ENCODE data around the gene SNTG2.
"Not testable (repeated sequence)": the region's sequence is repeated elsewhere in the genome, so short reads cannot be mapped to it uniquely, and the experiment has no call there.

Gene SNTG2

GRCh38 chr2:1394709-1395408, 444.2 kb downstream of the SNTG2 start:
- no peak for DNase-seq

GRCh38 chr2:1397350-1397749, 446.7 kb downstream of the SNTG2 start:
- DNase-seq, result no peak

DNA sequence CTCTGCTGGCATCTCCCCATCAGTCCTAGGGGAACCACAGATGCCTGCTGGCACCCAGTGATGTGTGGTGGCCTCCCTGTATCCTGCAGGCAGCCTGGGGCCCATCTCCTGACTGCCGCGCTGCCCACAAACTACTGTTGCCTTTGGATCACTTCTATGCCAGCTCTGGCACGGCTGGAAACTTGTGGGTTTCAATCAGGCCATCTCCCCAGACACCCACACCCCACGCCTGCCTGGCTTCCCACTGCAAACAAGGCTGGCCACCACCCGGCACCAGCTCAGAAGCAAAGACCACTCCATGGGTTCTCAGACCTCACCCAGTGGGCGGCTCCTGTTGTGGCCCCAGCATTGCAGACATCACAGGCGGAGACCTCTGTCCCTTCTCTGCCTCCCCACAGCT, 447.5 kb downstream of the SNTG2 start:
- DNase-seq, result no peak

DNA sequence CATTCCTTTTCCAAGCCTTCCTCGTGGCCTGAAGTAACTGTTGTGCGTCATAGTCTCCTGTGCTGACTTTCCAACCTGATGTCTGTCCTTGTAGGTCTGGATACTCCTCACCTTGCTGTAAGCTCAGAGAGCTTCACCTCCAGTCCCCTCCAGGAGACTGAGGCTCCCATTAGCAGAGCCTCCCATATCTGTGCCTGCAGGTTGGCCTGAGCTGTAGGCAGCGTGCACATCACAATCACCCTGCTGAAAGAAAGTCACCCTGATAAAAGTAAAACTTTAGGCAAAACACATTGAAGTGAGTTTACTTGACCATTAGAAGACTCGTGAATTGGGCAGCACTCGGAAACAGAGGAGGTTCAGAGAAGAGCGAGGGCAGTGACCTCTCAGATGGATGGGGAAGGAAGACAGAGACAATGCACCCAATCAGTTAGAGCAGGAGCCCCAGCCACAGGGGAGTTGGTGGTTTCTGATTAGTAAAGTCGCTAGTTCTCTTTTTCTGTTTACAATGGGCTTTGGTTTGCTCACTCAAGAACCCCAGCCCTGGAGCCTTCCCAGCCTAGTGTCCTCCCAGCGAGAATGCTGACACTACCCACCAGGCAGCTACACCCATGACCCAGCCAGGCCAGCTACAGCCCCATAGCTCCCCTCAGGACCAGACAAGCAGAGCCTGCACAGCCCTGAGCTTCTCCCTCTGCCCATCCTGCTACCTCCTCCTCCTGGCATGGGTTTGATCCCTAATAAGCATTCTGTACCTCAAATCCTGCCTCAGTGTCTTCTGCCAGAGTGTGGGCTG, 450.5 kb downstream of the SNTG2 start:
- no peak for DNase-seq

DNA sequence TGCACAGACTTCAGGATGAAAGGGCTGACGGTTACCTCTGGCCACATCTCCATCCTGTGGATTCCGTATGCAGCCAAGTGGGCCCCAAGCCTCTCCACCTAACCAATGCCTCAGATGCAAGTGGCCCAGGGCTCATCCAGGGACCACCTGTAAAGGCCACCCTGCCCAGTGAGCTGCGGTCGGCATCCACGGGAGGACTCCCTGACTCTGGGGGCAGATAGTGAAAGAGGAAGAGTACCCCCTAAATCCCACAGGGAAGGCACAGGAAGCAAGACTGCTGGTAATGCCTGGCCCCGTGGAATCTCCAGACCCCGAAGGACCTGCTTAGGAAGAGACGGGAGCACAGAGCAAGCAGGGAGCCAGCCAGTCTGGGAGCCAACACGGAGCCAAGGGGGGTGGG, 451.4 kb downstream of the SNTG2 start:
- no peak for DNase-seq

DNA sequence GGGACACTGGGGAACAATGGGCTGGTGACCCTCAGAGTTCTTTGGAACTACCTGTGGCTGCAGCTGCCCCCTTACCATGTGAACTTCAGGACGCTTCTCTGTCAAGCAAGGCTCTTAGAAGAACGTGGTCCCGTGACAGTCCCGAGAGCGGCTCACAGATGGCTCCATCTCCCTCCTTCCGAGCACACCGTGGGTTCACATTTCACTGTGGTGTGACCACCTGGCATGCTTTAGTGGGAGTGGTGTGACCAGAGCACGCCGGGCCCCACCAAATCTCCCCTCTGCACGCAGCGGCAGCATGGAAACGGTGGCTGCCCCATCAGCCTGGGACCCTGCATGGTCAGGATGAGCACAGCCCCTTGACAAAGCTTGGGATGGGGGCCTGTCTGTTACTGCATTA, 452.9 kb downstream of the SNTG2 start:
- DNase-seq, result no peak

DNA sequence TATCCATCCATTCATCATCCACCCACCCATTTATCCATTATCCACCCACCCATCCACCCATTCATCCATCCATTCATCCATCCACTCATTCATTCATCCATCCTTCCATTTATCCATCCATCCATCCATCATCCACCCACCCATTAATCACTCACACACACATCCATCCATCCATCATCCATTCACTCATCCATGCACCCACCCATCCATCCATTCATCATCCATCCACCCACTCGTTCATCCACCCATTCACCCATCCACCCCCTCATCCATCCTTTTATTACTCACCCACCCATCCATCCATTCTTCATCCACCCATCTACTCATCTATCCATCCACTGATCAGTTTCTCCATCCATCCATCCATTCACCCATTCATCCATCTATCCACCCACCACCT, 454.5 kb downstream of the SNTG2 start:
- DNase-seq, result no peak

DNA sequence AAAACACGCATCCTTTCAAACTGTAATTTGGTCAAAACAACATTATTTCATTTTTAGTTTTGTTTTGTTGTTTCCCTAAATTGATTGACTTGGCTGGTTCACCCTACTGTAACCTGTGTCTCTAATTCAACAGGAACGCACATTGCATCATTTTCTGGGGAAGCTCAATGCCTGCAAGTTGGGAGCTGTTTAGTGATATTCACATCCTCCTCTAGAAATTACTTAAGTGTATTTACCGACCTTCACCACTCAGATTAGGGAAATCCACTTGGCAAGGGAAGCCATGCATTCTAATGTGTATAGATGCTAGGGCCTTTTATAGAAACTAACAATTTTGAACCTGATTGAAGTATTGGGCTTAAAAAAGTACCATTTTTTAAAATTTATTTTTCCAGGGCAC, 455.3 kb downstream of the SNTG2 start:
- no peak for DNase-seq

- DNase-seq, result no peak
Observed at GRCh38 chr2:1406434-1406833, 455.8 kb downstream of the SNTG2 start.

- no peak for DNase-seq
Observed at GRCh38 chr2:1407950-1408675, 457.5 kb downstream of the SNTG2 start.

GRCh38 chr2:1413156-1413710, 462.6 kb downstream of the SNTG2 start, which contains the start of gene TPO:
Gene TPO (plus strand): TSS chr2:1413463. CDS start chr2:1414409, 946 bp downstream.
- DNase-seq, result no peak

DNA sequence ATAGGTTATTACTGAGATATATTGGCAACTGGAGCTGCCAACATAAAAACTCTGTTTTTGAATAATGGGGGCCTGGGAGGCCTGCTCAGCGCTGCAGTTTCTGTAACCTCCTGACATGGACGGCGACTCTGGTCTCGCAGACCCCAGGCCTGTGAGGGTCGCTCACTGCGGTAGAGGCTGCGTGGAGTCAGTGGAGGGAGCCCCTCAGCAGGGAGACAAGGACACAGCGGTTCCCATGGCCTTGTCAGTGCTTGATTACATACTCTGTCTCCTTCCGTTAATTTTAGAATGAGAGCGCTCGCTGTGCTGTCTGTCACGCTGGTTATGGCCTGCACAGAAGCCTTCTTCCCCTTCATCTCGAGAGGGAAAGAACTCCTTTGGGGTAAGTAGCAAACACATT, 463.5 kb downstream of the SNTG2 start:
- no peak for DNase-seq

DNA sequence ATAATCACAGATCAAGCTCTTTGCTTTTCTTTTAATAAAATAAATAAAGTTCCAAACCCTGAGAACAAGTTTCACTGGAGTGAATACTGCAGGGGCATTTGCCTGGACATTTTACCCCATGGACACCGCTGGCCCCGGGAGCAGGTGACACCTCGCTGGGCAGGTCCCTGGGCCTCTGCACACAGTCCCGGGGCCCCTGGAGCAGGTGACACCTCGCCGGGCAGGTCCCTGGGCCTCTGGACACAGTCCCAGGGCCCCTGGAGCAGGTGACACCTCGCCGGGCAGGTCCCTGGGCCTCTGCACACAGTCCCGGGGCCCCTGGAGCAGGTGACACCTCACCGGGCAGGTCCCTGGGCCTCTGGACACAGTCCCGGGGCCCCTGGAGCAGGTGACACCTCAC, 464.3 kb downstream of the SNTG2 start:
- not testable (repeated sequence) for DNase-seq

GRCh38 chr2:1415501-1415900, 464.9 kb downstream of the SNTG2 start:
- no peak for DNase-seq

Data from EL (cell line).